ENCODE results near the gene LMF2.

Gene LMF2

DNA sequence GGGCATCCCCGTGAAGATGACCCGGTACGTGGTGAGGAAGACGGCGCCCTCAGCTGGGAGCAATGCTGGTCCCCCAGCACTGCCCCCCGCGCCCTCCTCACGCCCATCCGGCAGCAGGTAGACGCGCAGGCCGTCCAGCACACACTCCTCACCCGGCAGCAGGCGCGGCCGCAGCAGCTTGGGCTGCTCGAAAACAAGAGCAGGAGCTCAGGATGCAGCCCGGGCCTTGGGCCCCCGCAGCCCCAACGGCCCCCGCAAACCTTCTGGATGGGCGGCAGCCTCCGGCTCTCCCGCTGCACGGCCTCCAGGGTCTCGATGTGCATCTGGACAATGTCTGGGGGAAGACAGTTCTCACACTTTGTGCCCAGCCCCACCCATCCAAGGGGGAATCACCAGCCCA is 46.0 kb downstream of the LMF2 start:
- DNase-seq: no peak

DNA sequence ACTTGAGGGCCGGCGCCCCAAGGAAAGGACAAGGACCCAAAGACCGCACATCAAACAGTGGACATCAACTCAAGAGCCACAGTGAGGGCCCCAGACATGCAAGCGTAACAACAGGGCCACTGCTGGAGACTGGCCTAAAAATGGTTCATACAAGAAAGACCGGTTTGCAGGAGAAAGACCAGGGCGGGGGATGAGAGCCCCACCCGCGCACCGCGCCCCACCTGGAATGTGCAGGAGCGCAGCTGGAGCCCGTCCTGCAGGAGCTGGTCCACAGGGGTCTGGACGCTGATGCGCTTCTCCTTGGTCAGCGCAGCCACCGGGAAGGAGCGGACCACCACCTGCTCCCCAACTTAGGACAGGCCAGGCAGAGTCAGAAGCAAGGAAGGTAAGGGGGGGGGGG is 46.6 kb downstream of the LMF2 start:
- DNase-seq: no peak

DNA sequence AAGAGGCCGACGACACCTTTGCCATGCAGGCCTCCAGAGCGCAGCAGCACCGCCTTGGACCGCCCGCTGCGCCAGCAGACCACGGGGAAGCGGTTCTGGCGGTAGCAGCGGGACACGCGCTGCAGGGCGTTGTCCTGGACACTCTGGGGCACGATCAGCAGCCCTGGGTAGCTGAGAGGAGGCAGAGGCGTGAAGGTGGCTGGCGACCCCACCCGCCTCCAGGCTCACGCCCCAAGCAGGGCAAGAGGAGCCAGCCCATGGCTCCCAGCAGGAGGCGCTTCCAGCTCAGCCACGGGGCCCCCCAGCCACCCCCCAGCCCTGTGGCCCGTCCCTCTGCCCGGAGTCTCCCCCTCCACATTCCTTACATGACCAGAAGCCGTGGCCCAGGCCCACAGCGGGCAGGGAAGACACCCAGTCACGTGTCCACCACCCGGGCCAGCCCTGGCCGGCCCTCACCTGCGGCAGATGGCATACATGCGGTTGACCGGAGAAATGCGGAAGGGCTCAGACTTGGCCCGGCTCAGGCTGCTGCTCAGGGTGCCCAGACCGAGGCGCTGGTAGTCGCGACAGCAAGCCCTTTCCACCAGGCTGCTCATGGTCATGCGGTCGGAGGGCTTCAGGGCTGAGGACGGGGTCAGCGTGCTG is 47.9 kb downstream of the LMF2 start:
- DNase-seq: no peak

DNA sequence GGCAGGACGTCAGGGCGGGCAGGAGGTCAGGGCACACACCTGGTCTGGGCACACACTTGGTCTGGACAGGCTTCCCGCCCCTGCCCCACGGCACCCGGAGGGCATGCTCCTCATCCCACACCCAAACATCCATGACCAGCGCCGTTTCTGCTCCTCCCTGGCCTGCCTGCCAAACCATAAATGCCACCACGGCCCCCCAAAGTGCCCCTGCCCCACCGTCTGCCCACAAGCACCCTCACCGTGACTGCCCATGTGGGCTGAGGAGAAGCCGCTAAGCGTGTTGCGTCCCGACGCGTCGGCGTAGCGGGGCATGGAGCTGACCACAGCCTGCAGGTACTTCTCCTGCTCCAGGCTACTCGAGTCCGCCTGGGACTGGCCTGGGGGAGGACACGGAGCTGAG is 48.5 kb downstream of the LMF2 start:
- DNase-seq: no peak

DNA sequence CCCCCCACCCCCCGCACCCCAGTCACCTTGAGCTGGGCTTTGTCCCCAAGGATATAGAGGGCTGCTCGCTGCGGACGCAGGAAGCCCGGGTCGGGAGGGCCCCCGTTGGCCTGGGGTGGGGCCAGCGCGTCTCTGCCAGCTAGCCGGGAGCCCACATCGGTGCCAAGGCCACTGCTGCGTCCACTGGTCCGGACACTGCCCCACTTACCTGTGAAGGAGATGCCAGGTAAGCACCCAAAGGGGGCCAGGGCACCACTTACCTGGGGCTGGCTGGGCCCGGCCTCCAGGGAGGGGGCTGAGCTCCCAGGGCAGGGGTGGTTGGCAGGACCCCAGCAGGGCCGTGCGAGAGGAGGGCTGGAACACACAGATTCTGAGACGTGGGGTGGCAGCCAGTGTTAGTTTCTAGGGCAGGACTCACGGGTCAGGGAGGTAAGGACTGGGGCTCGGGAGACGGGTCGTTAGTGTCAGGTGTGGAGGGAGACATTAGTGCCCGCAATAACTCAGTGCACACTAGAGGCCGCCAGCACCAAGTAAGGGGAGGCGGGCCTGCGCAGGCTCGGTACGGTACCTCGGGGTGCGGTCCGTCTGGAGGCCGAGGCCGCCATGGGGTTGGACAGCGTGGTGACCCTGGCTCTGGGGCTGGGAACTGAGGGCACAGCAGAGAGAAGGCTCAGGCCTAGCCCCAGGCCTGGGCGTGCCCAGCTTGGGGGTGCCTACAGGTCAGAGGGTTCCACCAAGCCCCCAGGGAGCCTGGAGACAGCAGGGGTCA is 50.9 kb downstream of the LMF2 start:
- DNase-seq: no peak

DNA sequence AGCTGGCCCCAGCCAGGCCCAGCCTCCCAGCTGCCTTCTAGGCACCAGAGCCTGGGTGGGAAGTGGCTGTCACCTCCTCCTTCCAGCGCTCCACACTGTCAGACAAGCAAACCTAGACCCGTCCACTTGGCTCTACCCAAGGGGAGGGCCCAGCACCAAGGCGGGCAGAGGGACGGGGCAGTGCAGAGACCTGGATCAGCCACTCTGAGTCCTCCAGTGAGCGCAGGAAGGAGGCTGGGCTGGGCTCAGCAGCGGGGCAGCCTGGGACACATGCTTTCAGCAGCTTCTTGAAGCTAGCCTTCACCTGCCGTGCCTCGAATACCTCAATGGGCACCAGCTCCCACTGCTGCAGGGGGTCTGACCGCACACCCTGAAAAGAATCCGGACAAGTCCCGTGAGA is 51.5 kb downstream of the LMF2 start:
- no peak for DNase-seq

DNA sequence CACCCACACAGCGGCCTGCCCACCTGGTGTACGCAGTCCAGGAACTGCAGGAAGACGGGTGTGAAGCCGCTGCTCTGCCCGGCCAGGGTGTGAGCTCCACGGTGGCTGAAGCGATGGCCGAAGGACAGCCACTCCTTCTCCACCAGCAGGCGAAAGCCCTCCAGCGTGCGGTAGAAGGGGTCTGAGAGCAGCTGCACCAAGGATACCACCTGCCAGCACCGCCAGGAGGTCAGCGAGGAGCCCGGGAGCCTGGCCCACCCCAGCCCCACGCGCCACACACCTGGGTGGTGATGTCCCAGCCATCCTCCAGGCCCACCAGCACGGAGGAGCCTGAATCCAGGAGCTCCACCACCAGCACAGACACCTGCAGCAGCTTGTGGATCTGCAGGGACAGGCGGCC is 52.3 kb downstream of the LMF2 start:
- DNase-seq: no peak

DNA sequence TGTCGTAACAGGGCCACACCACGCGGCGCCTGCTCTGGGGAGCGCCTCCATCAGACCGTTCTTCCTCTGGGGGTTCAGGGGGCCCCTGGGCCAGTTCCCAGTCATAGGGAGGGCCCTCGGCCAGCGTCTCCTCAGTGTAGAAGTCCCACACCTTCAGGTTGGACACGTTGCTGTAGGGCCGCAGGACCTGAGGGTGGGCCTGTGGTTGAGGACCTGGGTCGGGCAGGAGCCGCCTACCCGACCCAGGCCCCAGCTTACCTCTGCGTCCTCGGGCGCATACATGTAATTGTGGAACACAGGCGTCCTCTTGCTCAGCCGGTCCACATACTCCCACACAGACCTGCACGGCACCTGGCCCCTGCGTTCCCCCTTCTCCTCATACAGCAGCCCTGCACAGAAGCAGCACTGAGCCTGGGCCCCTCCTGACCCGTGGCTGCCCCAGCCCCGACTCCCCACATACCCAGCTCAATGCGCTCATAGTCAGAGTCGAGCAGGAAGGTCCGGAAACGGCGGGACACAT is 52.9 kb downstream of the LMF2 start:
- no peak for DNase-seq
